Esophagus squamous epithelium (tissue), 4 donors: ENCODE results near the gene LNPEP.

Source experiments
- CTCF ChIP-seq, 6 experiments: fragments of 450-650 bp in 4 of 6; fragments of 200-600 bp in 2 of 6; sonication (generic) in 2 of 6; IDR thresholded peaks; one replicate each; pipeline ENCODE4 v1.5.1; 2016 to 2019; ENCODE audit warnings: antibody characterized with exemption in 6 of 6, mild to moderate bottlenecking in 4 of 6, moderate library complexity in 4 of 6
- POLR2A ChIP-seq, 4 donors: fragments of 450-650 bp; IDR thresholded peaks; one replicate each; pipeline ENCODE4 v1.6.1; 2017; ENCODE audit warnings: antibody characterized with exemption in 4 of 4, mild to moderate bottlenecking in 4 of 4, moderate library complexity in 3 of 4

- TF ChIP-seq POLR2A (IDR thresholded peaks at IDR 0.05) (no peak), CTCF (IDR thresholded peaks at IDR 0.05) (no peak)
These were observed 55.8 kb downstream of the LNPEP start for GRCh38 chr5:96991708-96992107.
